ENCODE results near the gene UQCRH. TPM values are rescaled to one million over a fixed set of nuclear protein-coding genes. Genes with fewer than 3 reads are reported as not detected.

UQCRH gene
- total and polyA plus RNA-seq, 2 of the 13 experiments (the other 11 are each of a cell fraction or from before 2014, with no cell fraction given), result 548 to 556 TPM

GRCh38 chr1:46310321-46310720, 6.8 kb downstream of the UQCRH start:
- no peak for FAIRE-seq
- Histone ChIP-seq H3K36me3 (replicated peaks in 1 of 2; ENCODE audit: control insufficient read depth in 1 of 2, insufficient read depth in 2 of 2, low read length in 2 of 2) (peaks cover 15 to 60% of the 10 kb centered on the region in 2 experiments), H4K20me1 (ENCODE audit: insufficient read depth, low read length) (peaks cover 29% of the 10 kb centered on the region), H3K27ac (ENCODE audit: extremely low read length, insufficient read depth, low read length) (no peak overlapping the region), H3K4me3 (replicated peaks in 1 of 3; ENCODE audit: insufficient read depth in 1 of 3, low read depth in 2 of 3, low read length in 3 of 3) (no peak overlapping the region), H3K9ac (ENCODE audit: insufficient read depth, low read depth, low read length) (no peak overlapping the region), H3K4me2 (ENCODE audit: low read depth, low read length) (no peak overlapping the region), H3K9me3 (ENCODE audit: low read length) (no peaks in the 10 kb centered on the region), H3K27me3 (ENCODE audit: control insufficient read depth in 1 of 2, insufficient read depth in 2 of 2, low read length in 2 of 2) (no peaks in the 10 kb centered on the region), H2AFZ (ENCODE audit: low read length) (no peak overlapping the region), H3K4me1 (ENCODE audit: insufficient read depth, low read length) (peaks cover 33% of the 10 kb centered on the region), H3K79me2 (ENCODE audit: insufficient read depth, low read length) (peaks cover 42% of the 10 kb centered on the region)
- ChIA-PET POLR2A (no interaction called here), CTCF (ENCODE audit: low intra/inter-chr PET ratio, low total read pairs) (no interaction called here)
- intact Hi-C loops (cut with micrococcal nuclease; ENCODE audit: unreplicated experiment) (no loop called here), in situ Hi-C loops (cut with HindIII; ENCODE audit: extremely low pct_ligation_motif_present, low pct_unique_long_range_greater_than_20kb) (no loop called here)
- TF ChIP-seq ZNF850 (CRISPR knock-in tag; conservative IDR thresholded peaks at IDR 0.05) (no peak), PITX1 (CRISPR knock-in tag; IDR thresholded peaks at IDR 0.05) (no peak), ZNF670 (CRISPR knock-in tag; IDR thresholded peaks at IDR 0.05; ENCODE audit: borderline replicate concordance) (no peak), ARNTL (CRISPR knock-in tag; IDR thresholded peaks at IDR 0.05) (no peak), ZNF121 (CRISPR knock-in tag; IDR thresholded peaks at IDR 0.05) (peak; percentile 87), CEBPB (IDR thresholded peaks at IDR 0.05; ENCODE audit: borderline replicate concordance, low read depth, low read length) (peak; percentile 51; the same call in 1 of the 2 replicates)
- WGBS (ENCODE audit: low lambda C conversion rate), result 92% methylated on average over 4 of the region's 4 CpGs
- BruUV-seq (replicated peaks), result no TSS peak
- no peak for ATAC-seq
- DNase-seq (ENCODE audit: low spot score), result no peak

GRCh38 chr1:46315669-46316403, 12.3 kb downstream of the UQCRH start:
- TF ChIP-seq ZNF761 (CRISPR knock-in tag; conservative IDR thresholded peaks at IDR 0.05), result no peak
- TF ChIP-seq SP4 (CRISPR knock-in tag; IDR thresholded peaks at IDR 0.05), result no peak
- no peak for TF ChIP-seq MTA3 (CRISPR knock-in tag; IDR thresholded peaks at IDR 0.05)
- no peak for TF ChIP-seq ZBTB1 (CRISPR knock-in tag; IDR thresholded peaks at IDR 0.05; ENCODE audit: borderline replicate concordance)
- no peak for TF ChIP-seq NFIB (CRISPR knock-in tag; IDR thresholded peaks at IDR 0.05; ENCODE audit: borderline replicate concordance)
- no peak; the same call in 1 of the 2 replicates for TF ChIP-seq POLR2AphosphoS5 (IDR thresholded peaks at IDR 0.05; ENCODE audit: low read depth, low read length)
- no peak for TF ChIP-seq ELF3 (CRISPR knock-in tag; IDR thresholded peaks at IDR 0.05)
- no peak for TF ChIP-seq ZNF605 (CRISPR knock-in tag; IDR thresholded peaks at IDR 0.05)
- no peak for TF ChIP-seq CENPT (CRISPR knock-in tag; IDR thresholded peaks at IDR 0.05; ENCODE audit: low read depth)
- TF ChIP-seq ZNF780A (CRISPR knock-in tag; IDR thresholded peaks at IDR 0.05), result no peak
- TF ChIP-seq RARG (CRISPR knock-in tag; IDR thresholded peaks at IDR 0.05; ENCODE audit: low read depth), result no peak
- TF ChIP-seq ZNF557 (CRISPR knock-in tag; IDR thresholded peaks at IDR 0.05), result no peak
- in situ Hi-C loops (cut with HindIII; ENCODE audit: extremely low pct_ligation_motif_present, low pct_unique_long_range_greater_than_20kb), result no loop called here
- H3K4me1 ChIP-seq (ENCODE audit: insufficient read depth, low read length), result no peaks in the 10 kb centered on the region
- no peak overlapping the region for H3K27ac ChIP-seq (ENCODE audit: extremely low read length, insufficient read depth, low read length)
- no peaks in the 10 kb centered on the region for H3K9me3 ChIP-seq (ENCODE audit: low read length)
- H2AFZ ChIP-seq (ENCODE audit: low read length), result no peak overlapping the region
- no peaks in the 10 kb centered on the region for H4K20me1 ChIP-seq (ENCODE audit: insufficient read depth, low read length)
- 99% methylated on average over 3 of the region's 3 CpGs for WGBS (ENCODE audit: low lambda C conversion rate)
- CTCF ChIA-PET (ENCODE audit: low intra/inter-chr PET ratio, low total read pairs), result no interaction called here
- intact Hi-C loops (cut with micrococcal nuclease; ENCODE audit: unreplicated experiment), result no loop called here
- BruUV-seq (replicated peaks), result TSS peak; percentile 42
- no peaks in the 10 kb centered on the region for H3K79me2 ChIP-seq (ENCODE audit: insufficient read depth, low read length)
- DNase-seq (ENCODE audit: low spot score) (no peak), ATAC-seq (no peak), FAIRE-seq (no peak)
- H3K9ac ChIP-seq (ENCODE audit: insufficient read depth, low read depth, low read length), result no peak overlapping the region
- H3K4me2 ChIP-seq (ENCODE audit: low read depth, low read length), result no peak overlapping the region
- no peaks in the 10 kb centered on the region for H3K27me3 ChIP-seq (ENCODE audit: control insufficient read depth in 1 of 2, insufficient read depth in 2 of 2, low read length in 2 of 2)
- H3K36me3 ChIP-seq (replicated peaks in 1 of 2; ENCODE audit: control insufficient read depth in 1 of 2, insufficient read depth in 2 of 2, low read length in 2 of 2), result peaks cover 8 to 32% of the 10 kb centered on the region in 2 experiments; a peak in 4 of 5 replicates
- H3K4me3 ChIP-seq (replicated peaks in 1 of 3; ENCODE audit: insufficient read depth in 1 of 3, low read depth in 2 of 3, low read length in 3 of 3), result no peak overlapping the region
- POLR2A ChIA-PET, result no interaction called here

All from HepG2 (cell line).